Heart left ventricle (tissue), 16 donors: ENCODE data around the gene GCLC. TPM values are rescaled to one million over a fixed set of nuclear protein-coding genes. Genes with fewer than 3 reads are reported as not detected.
"Not testable (repeated sequence)": the region's sequence is repeated elsewhere in the genome, so short reads cannot be mapped to it uniquely, and the experiment has no call there.

Source experiments
- ATAC-seq, 4 donors: fragments of 200-7000 bp; cut with Tn5 transposase; one replicate each; pipeline ENCODE4 v1.9.1; 2020 to 2022; ENCODE audit warnings: moderate library complexity in 4 of 4, mild to moderate bottlenecking in 3 of 4, moderate number of reproducible peaks in 1 of 4
- DNase-seq, 5 donors: peaks; one replicate each; pipeline ENCODE4 v3.0.0-alpha.2; 2020
- H3K27ac ChIP-seq, 12 donors: fragments of 200-600 bp; sonication (generic) in 4 of 12; one replicate each; pipeline versions ENCODE4 v1.5.0 to v1.8.0; 2016 to 2022; ENCODE audit warnings: mild to moderate bottlenecking in 2 of 12
- H3K27me3 ChIP-seq, 9 donors: fragments of 200-600 bp; sonication (generic) in 2 of 9; one replicate each; pipeline versions ENCODE4 v1.5.1 to v1.8.0; 2016 to 2022; ENCODE audit warnings: mild to moderate bottlenecking in 3 of 9
- H3K36me3 ChIP-seq, 9 donors: fragments of 200-600 bp; sonication (generic) in 2 of 9; one replicate each; pipeline versions ENCODE4 v1.5.0 to v1.8.0; 2018 to 2022; ENCODE audit warnings: mild to moderate bottlenecking in 2 of 9
- H3K4me1 ChIP-seq, 12 donors: fragments of 200-600 bp; sonication (generic) in 4 of 12; one replicate each; pipeline versions ENCODE4 v1.5.0 to v1.8.0; 2016 to 2022; ENCODE audit warnings: mild to moderate bottlenecking in 3 of 12
- H3K4me3 ChIP-seq, 12 donors: fragments of 200-600 bp; sonication (generic) in 4 of 12; one replicate each; pipeline versions ENCODE4 v1.5.0 to v1.8.0; 2017 to 2022; ENCODE audit warnings: mild to moderate bottlenecking in 9 of 12, moderate library complexity in 4 of 12
- H3K9me3 ChIP-seq, 12 donors: fragments of 200-600 bp; sonication (generic) in 4 of 12; one replicate each; pipeline versions ENCODE4 v1.5.0 to v1.8.0; 2016 to 2022; ENCODE audit warnings: mild to moderate bottlenecking in 1 of 12
- POLR2A ChIP-seq, 2 donors: fragments of 450-650 bp; IDR thresholded peaks; one replicate each; pipeline ENCODE4 v1.6.1; 2017; ENCODE audit warnings: antibody characterized with exemption in 2 of 2, mild to moderate bottlenecking in 2 of 2, moderate library complexity in 2 of 2
- WGBS, 4 donors: extraction: QIAGEN DNeasy Blood & Tissue Kit in 2 of 4; methylation state at CpG; one replicate each; pipeline versions ENCODE4 v1.1.5 to v1.1.7; 2013 to 2018; 5-methylcytosine and 5-hydroxymethylcytosine counted together
- intact Hi-C, 10 donors: fragments of 100-400 bp; cut with DNase I; formaldehyde crosslinking; loops; one replicate each; pipeline versions ENCODE4 v1.11.1 to v1.14.2; 2022
- polyA plus RNA-seq, 2 donors: library from polyadenylated mRNA; stranded (reverse); fragments of 200-250 nt; gene quantifications; one replicate each; pipeline ENCODE4 v1.2.3, GENCODE V29; 2013
- total RNA-seq, 9 donors: library from RNA; depleted of rRNA in 2 of 9; stranded (reverse); fragments of >200 nt in 2 of 9; fragmentation: NEBNext Ultra II Directional in 3 of 9; extraction: Animal tissue kit (Norgen Biotek cat#: 25700) in 3 of 9; gene quantifications; one replicate each; pipeline versions ENCODE4 v1.1.0 to v1.2.4, GENCODE V29; 2016 to 2023
- TF ChIP-seq, protein P1 (sequence below), 12 donors: fragments of 200-600 bp; sonication (generic) in 4 of 12; IDR thresholded peaks; one replicate each; pipeline versions ENCODE4 v1.5.0 to v1.8.0; 2018 to 2022; ENCODE audit warnings: antibody characterized with exemption in 12 of 12, mild to moderate bottlenecking in 5 of 12
- donor health status: ischemic (EF 13 %, LVEDD 7.1; RV severe dilation, severe dysfunction).
- donor health status: healthy with polysubstance abuse.
- donor health status: DM: no; HTN: yes; CAD: no.
- donor health status: DM: no; HTN: no; CAD: no.
- donor health status: ischemic (EF 25% LVEDD 6.9; RV normal size, moderate dysfunction).
- donor health status: ischemic (EF 25% LVEDD 5.7; RV mildly dilated, moderate dysfunction).
- donor health status: healthy.
- donor health status: DM: yes; HTN: yes; CAD: no.
- donor health status: ischemic (EF 35%, LVEDD 5.7; RV mildly dilated, moderate dysfunction).
- donor health status: nonischemic (EF 11% LVEDD 7.7; RV severe dilation, severe dysfunction).
- donor health status: DM: yes; HTN: yes; CAD: no.
- donor health status: PGD.
- donor health status: ischemic (EF 29% LVEDD 5.4; RV normal size, mild dysfunction).
- donor health status: nonischemic (EF 23%, LVEDD 6.1; RV moderate dilation, normal function).

The GCLC gene
- total and polyA plus RNA-seq, 11 donors: 8.1 to 42.9 (median 29.3) TPM

DNA sequence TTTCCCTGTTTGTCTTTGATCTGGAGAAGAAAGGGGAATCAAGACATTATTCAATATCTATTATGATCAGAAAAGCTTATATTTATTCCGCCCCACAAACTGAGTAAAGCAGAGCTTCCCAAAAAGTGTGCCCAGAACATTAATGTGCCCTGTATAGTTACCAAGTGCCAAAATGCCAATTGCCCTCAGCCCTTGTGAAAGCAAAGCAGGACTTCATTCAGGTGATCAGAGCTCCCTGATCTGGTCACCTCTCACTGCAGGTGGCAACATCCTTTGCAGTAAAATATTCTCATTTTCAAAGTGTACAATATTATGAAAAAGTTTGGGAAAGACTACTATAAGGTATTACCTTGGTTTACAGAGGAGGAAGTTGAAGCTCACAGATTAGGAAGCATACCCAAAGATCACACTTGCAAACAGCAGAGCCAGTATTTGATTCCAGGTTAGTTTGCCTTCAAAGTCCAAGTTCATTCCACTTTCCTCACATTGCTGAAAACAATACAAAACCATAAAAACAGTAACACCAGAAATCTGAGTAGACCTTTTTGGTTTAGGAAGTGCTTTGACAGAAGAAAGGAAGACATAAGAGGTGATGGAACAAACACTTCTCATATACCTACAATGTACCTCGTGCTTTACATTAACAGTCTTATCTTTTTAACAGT is 19.6 kb upstream of the GCLC start:
- Histone ChIP-seq H3K4me3 (no peak overlapping the region), H3K27ac (no peak overlapping the region), H3K9me3 (peaks cover 0 to 7% (median 0%) of the 10 kb centered on the region in 12 donors), H3K27me3 (no peaks in the 10 kb centered on the region), H3K4me1 (no peaks in the 10 kb centered on the region), H3K36me3 (no peaks in the 10 kb centered on the region)
- intact Hi-C loops: loop anchor here in 1 of 10 donors (5.0 kb wide), 1 partner anchor 38 kb away; no protein-coding TSS in a partner anchor
- WGBS, 4 donors: 78 to 85% (median 85%) methylated on average over 2 of the region's 2 CpGs
- no peak for TF ChIP-seq POLR2A (IDR thresholded peaks at IDR 0.05)
- TF ChIP-seq, protein P1, sequence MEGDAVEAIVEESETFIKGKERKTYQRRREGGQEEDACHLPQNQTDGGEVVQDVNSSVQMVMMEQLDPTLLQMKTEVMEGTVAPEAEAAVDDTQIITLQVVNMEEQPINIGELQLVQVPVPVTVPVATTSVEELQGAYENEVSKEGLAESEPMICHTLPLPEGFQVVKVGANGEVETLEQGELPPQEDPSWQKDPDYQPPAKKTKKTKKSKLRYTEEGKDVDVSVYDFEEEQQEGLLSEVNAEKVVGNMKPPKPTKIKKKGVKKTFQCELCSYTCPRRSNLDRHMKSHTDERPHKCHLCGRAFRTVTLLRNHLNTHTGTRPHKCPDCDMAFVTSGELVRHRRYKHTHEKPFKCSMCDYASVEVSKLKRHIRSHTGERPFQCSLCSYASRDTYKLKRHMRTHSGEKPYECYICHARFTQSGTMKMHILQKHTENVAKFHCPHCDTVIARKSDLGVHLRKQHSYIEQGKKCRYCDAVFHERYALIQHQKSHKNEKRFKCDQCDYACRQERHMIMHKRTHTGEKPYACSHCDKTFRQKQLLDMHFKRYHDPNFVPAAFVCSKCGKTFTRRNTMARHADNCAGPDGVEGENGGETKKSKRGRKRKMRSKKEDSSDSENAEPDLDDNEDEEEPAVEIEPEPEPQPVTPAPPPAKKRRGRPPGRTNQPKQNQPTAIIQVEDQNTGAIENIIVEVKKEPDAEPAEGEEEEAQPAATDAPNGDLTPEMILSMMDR (IDR thresholded peaks at IDR 0.05): no peak
- no peak for DNase-seq
- ATAC-seq: no peak

DNA sequence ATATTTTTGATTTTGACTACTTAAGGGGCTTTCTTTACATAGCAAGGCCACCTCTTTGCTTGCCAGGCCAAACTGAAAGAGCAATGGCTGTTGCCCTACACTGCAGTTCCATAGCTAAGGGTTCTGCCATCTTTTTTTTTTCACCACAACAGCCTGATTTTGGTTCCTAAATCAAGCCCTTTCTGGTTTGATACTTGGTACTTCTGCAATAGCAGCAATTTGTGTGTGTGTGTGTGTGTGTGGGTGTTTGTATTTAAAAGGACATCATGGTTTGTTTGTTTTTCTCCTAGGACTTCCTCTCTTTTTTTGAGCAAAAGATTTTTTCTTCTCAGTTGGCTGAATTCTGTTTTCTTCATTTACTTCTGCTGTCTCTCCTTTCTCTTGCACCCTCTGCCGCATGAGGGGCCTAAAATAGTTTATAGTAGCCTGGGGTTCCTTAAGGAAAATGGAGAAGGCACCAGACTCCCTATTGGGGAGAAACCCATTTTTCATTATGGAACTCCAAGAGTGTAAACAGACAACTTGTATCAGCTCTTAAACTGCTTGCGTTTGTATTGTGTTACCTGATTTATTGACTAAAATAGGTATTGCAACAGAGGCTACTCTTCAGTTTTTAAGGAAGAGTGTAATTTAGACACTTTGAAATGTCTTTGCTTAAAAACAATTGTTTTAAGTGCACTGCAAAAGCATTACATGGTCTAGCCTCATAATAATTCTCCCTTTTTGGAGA is 12.2 kb upstream of the GCLC start:
- ATAC-seq (no peak), DNase-seq (no peak)
- Histone ChIP-seq H3K27ac (no peak overlapping the region), H3K9me3 (peaks cover 0 to 18% (median 5%) of the 10 kb centered on the region in 12 donors), H3K36me3 (no peaks in the 10 kb centered on the region), H3K4me3 (no peak overlapping the region), H3K27me3 (no peaks in the 10 kb centered on the region), H3K4me1 (no peaks in the 10 kb centered on the region)
- intact Hi-C loops: no loop called here
- TF ChIP-seq, protein P1 (IDR thresholded peaks at IDR 0.05): no peak
- TF ChIP-seq POLR2A (IDR thresholded peaks at IDR 0.05): no peak
- WGBS, 4 donors: 87 to 89% (median 88%) methylated on average over 2 of the region's 2 CpGs

DNA sequence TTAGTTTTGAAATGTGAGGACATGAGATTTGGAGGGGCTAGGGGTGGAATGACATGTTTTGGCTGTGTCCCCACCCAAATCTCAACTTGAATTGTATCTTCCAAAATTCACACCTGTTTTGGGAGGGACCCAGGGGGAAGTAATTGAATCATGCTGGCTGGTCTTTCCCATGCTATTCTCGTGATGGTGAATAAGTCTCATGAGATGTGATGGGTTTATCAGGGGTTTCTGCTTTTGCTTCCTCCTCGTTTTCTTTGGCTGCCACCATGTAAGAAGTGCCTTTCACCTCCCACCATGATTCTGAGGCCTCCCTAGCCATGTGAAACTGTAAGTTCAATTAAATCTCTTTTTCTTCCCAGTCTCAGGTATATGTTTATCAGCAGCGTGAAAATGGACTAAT is 8.7 kb upstream of the GCLC start:
- H3K4me3 ChIP-seq, ATAC-seq, H3K27me3 ChIP-seq, H3K4me1 ChIP-seq, H3K36me3 ChIP-seq, DNase-seq, H3K9me3 ChIP-seq, H3K27ac ChIP-seq: not testable (repeated sequence)
- intact Hi-C loops: loop anchor here in 1 of 10 donors (2.0 kb wide), 1 partner anchor 241 kb away; the partner anchor contains the start of gene LRRC1
- WGBS, 4 donors: 75 to 79% (median 78%) methylated on average over 3 of the region's 3 CpGs

DNA sequence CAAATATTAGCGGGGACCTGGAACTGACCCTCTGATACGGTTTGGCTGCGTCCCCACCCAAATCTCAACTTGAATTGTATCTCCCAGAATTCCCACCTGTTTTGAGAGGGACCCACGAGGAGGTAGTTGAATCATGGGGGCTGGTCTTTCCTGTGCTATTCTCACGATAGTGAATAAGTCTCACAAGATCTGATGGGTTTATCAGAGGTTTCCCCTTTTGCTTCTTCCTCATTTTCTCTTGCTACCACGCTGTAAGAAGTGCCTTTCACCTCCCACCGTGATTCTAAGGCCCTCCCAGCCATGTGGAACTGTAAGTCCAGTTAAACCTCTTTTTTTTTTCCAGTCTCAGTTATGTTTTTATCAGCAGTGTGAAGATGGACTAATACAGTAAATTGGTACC is 6.8 kb upstream of the GCLC start:
- DNase-seq, ATAC-seq, H3K9me3 ChIP-seq, H3K27me3 ChIP-seq, H3K36me3 ChIP-seq, H3K27ac ChIP-seq, H3K4me3 ChIP-seq: not testable (repeated sequence)
- H3K4me1 ChIP-seq: peaks cover 0 to 14% (median 9%) of the 10 kb centered on the region in 12 donors
- intact Hi-C loops: loop anchor here in 1 of 10 donors (2.0 kb wide), 1 partner anchor 243 kb away; the partner anchor contains the start of gene LRRC1
- 77 to 85% (median 81%) methylated on average over 7 of the region's 7 CpGs for WGBS, 4 donors
